AG04450 (cell line): Measurements from ENCODE around the gene PDE4D. TPM values are rescaled to one million over a fixed set of nuclear protein-coding genes. Genes with fewer than 3 reads are reported as not detected.

Experiments used
- CTCF ChIA-PET: fragments of 300-600, 350-600 bp; formaldehyde crosslinking; extraction: SDS; loops from one replicate; lab custom pipeline; 2022; ENCODE audit warnings: antibody characterized with exemption, inconsistent platforms; lab: Charles Lee
- POLR2A ChIA-PET: fragments of 350-600 bp; formaldehyde crosslinking; extraction: SDS; loops from one replicate; lab custom pipeline; 2021; ENCODE audit warnings: antibody characterized with exemption, inconsistent platforms; lab: Yijun Ruan, JAX
- DNase-seq: peaks from one replicate; pipeline ENCODE4 v3.0.0-alpha.2; 2011; ENCODE audit warnings: low read depth, low spot score
- H3K27ac ChIP-seq: one replicate; pipeline ENCODE4 v1.5.1; 2012; ENCODE audit warnings: low read depth, low read length, control low read depth
- H3K27me3 ChIP-seq: one replicate; pipeline ENCODE4 v1.6.0; 2012; ENCODE audit warnings: low read length; ENCODE audit not compliant: control insufficient read depth, insufficient read depth
- H3K4me3 ChIP-seq: 2 replicates; pipeline ENCODE4 v1.5.1; 2011; ENCODE audit warnings: mild to moderate bottlenecking, low read depth, low read length, control low read depth
- H3K9me3 ChIP-seq: 2 replicates; pipeline ENCODE4 v1.5.1; 2012; ENCODE audit warnings: low read length; ENCODE audit not compliant: control insufficient read depth, insufficient read depth
- CTCF ChIP-seq: IDR thresholded peaks from 2 replicates; pipeline ENCODE4 v1.5.1; 2011; ENCODE audit warnings: low read depth, low read length, control low read depth, inconsistent platforms
- polyA plus RNA-seq: library from polyadenylated mRNA; depleted of rRNA; stranded (reverse); fragments of >200 nt; gene quantifications from 2 replicates; pipeline ENCODE4 v1.2.3, GENCODE V29; 2011

PDE4D gene
- polyA plus RNA-seq, 1 experiment, result 12.0 TPM

GRCh38 chr5:59799668-59800346 lies 93.7 kb downstream of the PDE4D start:
- ChIA-PET CTCF (interaction anchor here (0.7 to 2.9 kb wide), 13 partner anchors 10 to 612 kb away, joined by 3 to 43 read pairs (median 4); no protein-coding TSS in a partner anchor), POLR2A (no interaction called here)
- TF ChIP-seq CTCF, result peak; percentile 72
- H3K27me3 ChIP-seq, result no peaks in the 10 kb centered on the region
- no peak for DNase-seq
- H3K9me3 ChIP-seq, result no peaks in the 10 kb centered on the region
- no peak overlapping the region for H3K27ac ChIP-seq
- no peak overlapping the region for H3K4me3 ChIP-seq

GRCh38 chr5:59798862-59799667 lies 94.5 kb downstream of the PDE4D start:
- H3K9me3 ChIP-seq, result no peaks in the 10 kb centered on the region
- CTCF ChIA-PET, result interaction anchor here (0.6 to 2.5 kb wide), 7 partner anchors 11 to 1117 kb away, joined by 3 to 28 read pairs (median 3); no protein-coding TSS in a partner anchor
- no peak overlapping the region for H3K27ac ChIP-seq
- POLR2A ChIA-PET, result no interaction called here
- H3K4me3 ChIP-seq, result no peak overlapping the region
- no peak for TF ChIP-seq CTCF
- no peak for DNase-seq
- no peaks in the 10 kb centered on the region for H3K27me3 ChIP-seq

- POLR2A ChIA-PET, result no interaction called here
- H3K9me3 ChIP-seq, result no peaks in the 10 kb centered on the region
- no peak for DNase-seq
- TF ChIP-seq CTCF, result no peak
- H3K27ac ChIP-seq, result no peak overlapping the region
- no peak overlapping the region for H3K4me3 ChIP-seq
- CTCF ChIA-PET, result interaction anchor here (0.9 to 1.0 kb wide), 2 partner anchors 289 to 405 kb away, joined by 3 read pairs; no protein-coding TSS in a partner anchor
- H3K27me3 ChIP-seq, result no peaks in the 10 kb centered on the region
Observed at GRCh38 chr5:59795141-59795540, 98.4 kb downstream of the PDE4D start.

GRCh38 chr5:59792983-59793585 lies 100.4 kb downstream of the PDE4D start:
- H3K27ac ChIP-seq, result no peak overlapping the region
- H3K9me3 ChIP-seq, result no peaks in the 10 kb centered on the region
- H3K27me3 ChIP-seq, result no peaks in the 10 kb centered on the region
- H3K4me3 ChIP-seq, result no peak overlapping the region
- ChIA-PET CTCF (interaction anchor here (0.6 to 2.0 kb wide), 4 partner anchors 8 to 182 kb away, joined by 3 to 4 read pairs (median 3); no protein-coding TSS in a partner anchor), POLR2A (no interaction called here)
- no peak for TF ChIP-seq CTCF
- peak; percentile 42 for DNase-seq
